GM12878 (cell line): ENCODE results near the gene SLC23A1. TPM values are rescaled to one million over a fixed set of nuclear protein-coding genes. Genes with fewer than 3 reads are reported as not detected.

Experiments
- CHD2 ChIP-seq: IDR thresholded peaks from 2 replicates; pipeline ENCODE4 v1.6.1; 2011; ENCODE audit warnings: low read depth, low read length, improper control_type of control experiment, borderline replicate concordance
- EGR1 ChIP-seq, 2 experiments: IDR thresholded peaks; 1 replicate in 1 of 2; 2 replicates in 1 of 2; pipeline ENCODE4 v1.6.1; 2011 to 2012; ENCODE audit warnings: low read depth in 2 of 2, low read length in 2 of 2, borderline replicate concordance in 1 of 2, mild to moderate bottlenecking in 1 of 2, moderate library complexity in 1 of 2
- FOXK2 ChIP-seq: fragments of 450-650 bp; IDR thresholded peaks from 2 replicates; pipeline ENCODE4 v1.6.1; 2017; ENCODE audit warnings: mild to moderate bottlenecking, moderate library complexity
- FOXM1 ChIP-seq: IDR thresholded peaks from 2 replicates; pipeline ENCODE4 v1.6.1; 2012; ENCODE audit warnings: low read depth, mild to moderate bottlenecking, inconsistent platforms, low read length, moderate library complexity
- HDAC2 ChIP-seq: fragments of 200-600 bp; sonication (generic); IDR thresholded peaks from 2 replicates; pipeline ENCODE4 v1.6.1; 2017
- IKZF1 ChIP-seq: fragments of 450-650 bp; conservative IDR thresholded peaks from 2 replicates; pipeline ENCODE4 v1.6.1; 2017; ENCODE audit warnings: antibody characterized with exemption, mild to moderate bottlenecking
- IKZF2 ChIP-seq, 2 experiments: fragments of 450-650 bp; IDR thresholded peaks; 2 replicates each; pipeline ENCODE4 v1.6.1; 2017; ENCODE audit warnings: mild to moderate bottlenecking in 2 of 2, moderate library complexity in 2 of 2
- MYB ChIP-seq: fragments of 150-350 bp; IDR thresholded peaks from 2 replicates; pipeline ENCODE4 v1.6.1; 2014; ENCODE audit warnings: mild to moderate bottlenecking, low read depth, low read length, borderline replicate concordance
- NBN ChIP-seq: fragments of 450-650 bp; IDR thresholded peaks from 2 replicates; pipeline ENCODE4 v1.6.1; 2016
- PAX5 ChIP-seq: IDR thresholded peaks from 2 replicates; pipeline ENCODE4 v1.6.1; 2011; ENCODE audit warnings: low read depth, low read length, borderline replicate concordance
- PML ChIP-seq: IDR thresholded peaks from 2 replicates; pipeline ENCODE4 v1.6.1; 2012; ENCODE audit warnings: low read length, inconsistent platforms
- POLR2AphosphoS2 ChIP-seq: IDR thresholded peaks from 2 replicates; pipeline ENCODE4 v1.6.1; 2011; ENCODE audit warnings: low read depth, mild to moderate bottlenecking, low read length, improper control_type of control experiment, moderate library complexity
- SMAD5 ChIP-seq: IDR thresholded peaks from 2 replicates; pipeline ENCODE4 v1.6.1; 2016; ENCODE audit warnings: antibody characterized with exemption, low read depth
- TAF1 ChIP-seq: IDR thresholded peaks from 2 replicates; pipeline ENCODE4 v1.6.1; 2011; ENCODE audit warnings: mild to moderate bottlenecking, low read depth, low read length, borderline replicate concordance
- ZNF384 ChIP-seq: IDR thresholded peaks from 2 replicates; pipeline ENCODE4 v1.6.1; 2012; ENCODE audit warnings: low read depth, mild to moderate bottlenecking, low read length, improper control_type of control experiment, borderline replicate concordance
- polyA plus RNA-seq, 11 experiments: library from polyadenylated mRNA; depleted of rRNA in 4 of 11; unstranded in 6 of 11; stranded (reverse) in 5 of 11; fragments of >200 nt; fragmentation: Nextera tagmentation in 4 of 11; fragmentation: Illumina TruSeq in 1 of 11; extraction: Ambion mirVana in 4 of 11; extraction: Trizol in 1 of 11; gene quantifications; 1 replicate in 1 of 11; 2 replicates in 10 of 11; pipeline versions ENCODE4 v1.2.1 to v1.2.3, GENCODE V29; 2011 to 2016; ENCODE audit warnings: inconsistent platforms in 2 of 11, missing spikeins in 2 of 11, low read depth in 1 of 11
- total RNA-seq, 4 experiments: library from RNA; depleted of rRNA in 3 of 4; stranded (reverse); fragments of >200 nt in 3 of 4; fragmentation: Illumina TruSeq in 1 of 4; extraction: Trizol in 1 of 4; gene quantifications; 2 replicates each; pipeline versions ENCODE4 v1.2.1 to v1.2.3, GENCODE V29; 2013 to 2021
- TF ChIP-seq, protein P1 (sequence below): fragments of 450-650 bp; IDR thresholded peaks from 2 replicates; pipeline ENCODE4 v1.6.1; 2016; ENCODE audit warnings: mild to moderate bottlenecking
- TF ChIP-seq, protein P2 (sequence below): IDR thresholded peaks from 2 replicates; pipeline ENCODE4 v1.6.1; 2012; ENCODE audit warnings: mild to moderate bottlenecking, low read depth, low read length
- TF ChIP-seq, protein P3 (sequence below): fragments of 450-650 bp; formaldehyde crosslinking; IDR thresholded peaks from 2 replicates; pipeline ENCODE4 v1.4.0; 2022; ENCODE audit warnings: mild to moderate bottlenecking, moderate library complexity
- TF ChIP-seq, protein P4 (sequence below): IDR thresholded peaks from 2 replicates; pipeline ENCODE4 v1.6.1; 2012; ENCODE audit warnings: low read length, inconsistent platforms

SLC23A1 gene
- total and polyA plus RNA-seq, 10 of the 15 experiments (the other 5 are each of a cell fraction or from before 2014, with no cell fraction given), result 0.35 to 4.7 (median 1.6) TPM

DNA sequence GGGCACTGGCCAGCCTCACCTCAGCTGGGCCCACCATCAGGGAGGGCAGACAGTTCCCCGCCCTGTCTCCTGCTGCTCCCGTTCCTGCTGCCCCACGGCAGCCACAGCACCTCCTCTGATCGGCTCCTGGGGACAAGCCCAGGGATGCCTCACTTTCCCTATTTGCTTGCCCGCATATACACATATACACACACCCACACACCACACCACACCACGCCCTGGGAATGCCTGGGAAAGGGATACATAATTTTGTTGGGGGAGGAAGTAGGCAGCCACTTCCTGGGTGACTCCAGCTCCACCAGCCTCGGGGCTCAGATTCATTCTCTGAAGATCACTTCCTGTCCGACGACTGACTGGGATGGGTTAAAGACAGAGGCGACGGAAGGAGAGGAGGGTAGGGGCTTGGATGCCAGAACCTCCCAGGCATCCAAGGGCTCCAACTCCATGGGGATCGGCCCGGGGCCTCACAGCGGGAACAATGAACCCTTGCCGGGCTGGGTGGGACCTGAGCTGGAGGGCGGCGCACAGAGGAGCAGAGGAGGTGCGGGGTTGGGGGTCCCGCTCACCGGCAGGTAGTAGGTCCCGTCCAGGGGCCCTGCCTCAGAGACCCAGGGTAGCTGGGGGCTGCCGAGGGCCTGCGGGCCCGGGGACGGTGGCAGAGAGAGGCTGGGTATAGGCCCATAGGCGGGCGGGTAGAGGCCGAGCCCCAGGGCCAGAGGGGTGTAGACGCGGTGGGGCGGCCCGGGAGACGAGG lies 8.7 kb upstream of the SLC23A1 start (continued):
- TF ChIP-seq SMAD5 (peak; percentile 26; the same call in 1 of the 2 replicates), FOXM1 (no peak), MYB (no peak), NBN (0 out of 2 replicates have a peak, but pooled peaks have one; percentile 26), POLR2AphosphoS2 (0 out of 2 replicates have a peak, but pooled peaks have one; percentile 18), HDAC2 (no peak), CHD2 (0 out of 2 replicates have a peak, but pooled peaks have one; percentile 12), IKZF2 (IDR thresholded peaks at IDR 0.05) (peak; percentile 76), PML (no peak), EGR1 (IDR thresholded peaks at IDR 0.05; ENCODE audit: borderline replicate concordance in 1 of 2, low read depth in 2 of 2, low read length in 2 of 2) (no peak), FOXK2 (no peak), TAF1 (0 out of 2 replicates have a peak, but pooled peaks have one; percentile 14), ZNF384 (no peak), IKZF1 (peak; percentile 57; the same call in 1 of the 2 replicates), PAX5 (no peak)
- TF ChIP-seq, protein P1, sequence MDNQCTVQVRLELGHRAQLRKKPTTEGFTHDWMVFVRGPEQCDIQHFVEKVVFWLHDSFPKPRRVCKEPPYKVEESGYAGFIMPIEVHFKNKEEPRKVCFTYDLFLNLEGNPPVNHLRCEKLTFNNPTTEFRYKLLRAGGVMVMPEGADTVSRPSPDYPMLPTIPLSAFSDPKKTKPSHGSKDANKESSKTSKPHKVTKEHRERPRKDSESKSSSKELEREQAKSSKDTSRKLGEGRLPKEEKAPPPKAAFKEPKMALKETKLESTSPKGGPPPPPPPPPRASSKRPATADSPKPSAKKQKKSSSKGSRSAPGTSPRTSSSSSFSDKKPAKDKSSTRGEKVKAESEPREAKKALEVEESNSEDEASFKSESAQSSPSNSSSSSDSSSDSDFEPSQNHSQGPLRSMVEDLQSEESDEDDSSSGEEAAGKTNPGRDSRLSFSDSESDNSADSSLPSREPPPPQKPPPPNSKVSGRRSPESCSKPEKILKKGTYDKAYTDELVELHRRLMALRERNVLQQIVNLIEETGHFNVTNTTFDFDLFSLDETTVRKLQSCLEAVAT, result peak; percentile 83
- TF ChIP-seq, protein P2, sequence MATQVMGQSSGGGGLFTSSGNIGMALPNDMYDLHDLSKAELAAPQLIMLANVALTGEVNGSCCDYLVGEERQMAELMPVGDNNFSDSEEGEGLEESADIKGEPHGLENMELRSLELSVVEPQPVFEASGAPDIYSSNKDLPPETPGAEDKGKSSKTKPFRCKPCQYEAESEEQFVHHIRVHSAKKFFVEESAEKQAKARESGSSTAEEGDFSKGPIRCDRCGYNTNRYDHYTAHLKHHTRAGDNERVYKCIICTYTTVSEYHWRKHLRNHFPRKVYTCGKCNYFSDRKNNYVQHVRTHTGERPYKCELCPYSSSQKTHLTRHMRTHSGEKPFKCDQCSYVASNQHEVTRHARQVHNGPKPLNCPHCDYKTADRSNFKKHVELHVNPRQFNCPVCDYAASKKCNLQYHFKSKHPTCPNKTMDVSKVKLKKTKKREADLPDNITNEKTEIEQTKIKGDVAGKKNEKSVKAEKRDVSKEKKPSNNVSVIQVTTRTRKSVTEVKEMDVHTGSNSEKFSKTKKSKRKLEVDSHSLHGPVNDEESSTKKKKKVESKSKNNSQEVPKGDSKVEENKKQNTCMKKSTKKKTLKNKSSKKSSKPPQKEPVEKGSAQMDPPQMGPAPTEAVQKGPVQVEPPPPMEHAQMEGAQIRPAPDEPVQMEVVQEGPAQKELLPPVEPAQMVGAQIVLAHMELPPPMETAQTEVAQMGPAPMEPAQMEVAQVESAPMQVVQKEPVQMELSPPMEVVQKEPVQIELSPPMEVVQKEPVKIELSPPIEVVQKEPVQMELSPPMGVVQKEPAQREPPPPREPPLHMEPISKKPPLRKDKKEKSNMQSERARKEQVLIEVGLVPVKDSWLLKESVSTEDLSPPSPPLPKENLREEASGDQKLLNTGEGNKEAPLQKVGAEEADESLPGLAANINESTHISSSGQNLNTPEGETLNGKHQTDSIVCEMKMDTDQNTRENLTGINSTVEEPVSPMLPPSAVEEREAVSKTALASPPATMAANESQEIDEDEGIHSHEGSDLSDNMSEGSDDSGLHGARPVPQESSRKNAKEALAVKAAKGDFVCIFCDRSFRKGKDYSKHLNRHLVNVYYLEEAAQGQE, result no peak
- TF ChIP-seq, protein P3, sequence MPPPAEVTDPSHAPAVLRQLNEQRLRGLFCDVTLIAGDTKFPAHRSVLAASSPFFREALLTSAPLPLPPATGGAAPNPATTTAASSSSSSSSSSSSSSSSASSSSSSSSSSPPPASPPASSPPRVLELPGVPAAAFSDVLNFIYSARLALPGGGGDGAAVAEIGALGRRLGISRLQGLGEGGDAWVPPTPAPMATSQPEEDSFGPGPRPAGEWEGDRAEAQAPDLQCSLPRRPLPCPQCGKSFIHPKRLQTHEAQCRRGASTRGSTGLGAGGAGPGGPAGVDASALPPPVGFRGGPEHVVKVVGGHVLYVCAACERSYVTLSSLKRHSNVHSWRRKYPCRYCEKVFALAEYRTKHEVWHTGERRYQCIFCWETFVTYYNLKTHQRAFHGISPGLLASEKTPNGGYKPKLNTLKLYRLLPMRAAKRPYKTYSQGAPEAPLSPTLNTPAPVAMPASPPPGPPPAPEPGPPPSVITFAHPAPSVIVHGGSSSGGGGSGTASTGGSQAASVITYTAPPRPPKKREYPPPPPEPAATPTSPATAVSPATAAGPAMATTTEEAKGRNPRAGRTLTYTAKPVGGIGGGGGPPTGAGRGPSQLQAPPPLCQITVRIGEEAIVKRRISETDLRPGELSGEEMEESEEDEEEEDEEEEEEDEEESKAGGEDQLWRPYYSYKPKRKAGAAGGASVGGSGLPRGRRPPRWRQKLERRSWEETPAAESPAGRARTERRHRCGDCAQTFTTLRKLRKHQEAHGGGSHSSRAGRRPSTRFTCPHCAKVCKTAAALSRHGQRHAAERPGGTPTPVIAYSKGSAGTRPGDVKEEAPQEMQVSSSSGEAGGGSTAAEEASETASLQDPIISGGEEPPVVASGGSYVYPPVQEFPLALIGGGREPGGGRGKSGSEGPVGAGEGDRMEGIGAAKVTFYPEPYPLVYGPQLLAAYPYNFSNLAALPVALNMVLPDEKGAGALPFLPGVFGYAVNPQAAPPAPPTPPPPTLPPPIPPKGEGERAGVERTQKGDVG (CRISPR knock-in tag), result no peak
- TF ChIP-seq, protein P4, sequence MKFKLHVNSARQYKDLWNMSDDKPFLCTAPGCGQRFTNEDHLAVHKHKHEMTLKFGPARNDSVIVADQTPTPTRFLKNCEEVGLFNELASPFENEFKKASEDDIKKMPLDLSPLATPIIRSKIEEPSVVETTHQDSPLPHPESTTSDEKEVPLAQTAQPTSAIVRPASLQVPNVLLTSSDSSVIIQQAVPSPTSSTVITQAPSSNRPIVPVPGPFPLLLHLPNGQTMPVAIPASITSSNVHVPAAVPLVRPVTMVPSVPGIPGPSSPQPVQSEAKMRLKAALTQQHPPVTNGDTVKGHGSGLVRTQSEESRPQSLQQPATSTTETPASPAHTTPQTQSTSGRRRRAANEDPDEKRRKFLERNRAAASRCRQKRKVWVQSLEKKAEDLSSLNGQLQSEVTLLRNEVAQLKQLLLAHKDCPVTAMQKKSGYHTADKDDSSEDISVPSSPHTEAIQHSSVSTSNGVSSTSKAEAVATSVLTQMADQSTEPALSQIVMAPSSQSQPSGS, result no peak
